ENCODE results near the gene IMPG2. TPM values are rescaled to one million over a fixed set of nuclear protein-coding genes. Genes with fewer than 3 reads are reported as not detected.

Gene IMPG2
- total RNA-seq, 4 donors from 2014 or later: 0.05 to 0.13 (median 0.11) TPM; not detected in 1

- DNase-seq (ENCODE audit: low spot score in 2 of 2): no peak
- 62 to 66% methylated on average over 3 of the region's 3 CpGs for WGBS, 2 donors
- no peak overlapping the region for H3K4me3 ChIP-seq (ENCODE audit: low read depth, poor library complexity, severe bottlenecking)
- intact Hi-C loops (cut with DNase I; ENCODE audit: low total_unique reads): no loop called here
- no peak for TF ChIP-seq CTCF (IDR thresholded peaks at IDR 0.05)
- TF ChIP-seq POLR2A (IDR thresholded peaks at IDR 0.05): no peak
These were observed 140.7 kb downstream of the IMPG2 start for GRCh38 chr3:101179637-101180036.

- no peak for TF ChIP-seq CTCF (IDR thresholded peaks at IDR 0.05)
- TF ChIP-seq POLR2A (IDR thresholded peaks at IDR 0.05): no peak
- intact Hi-C loops (cut with DNase I; ENCODE audit: low total_unique reads): no loop called here
- H3K4me3 ChIP-seq (ENCODE audit: low read depth, poor library complexity, severe bottlenecking): no peak overlapping the region
- no peak for DNase-seq (ENCODE audit: low spot score in 2 of 2)
These were observed 142.8 kb downstream of the IMPG2 start for GRCh38 chr3:101177577-101177976.

Other genes with a start within 250 kb of the IMPG2 start
- 10 to 100 TPM; 13.2 to 18.3 (median 15.8) TPM for gene SENP7, start 192.6 kb upstream of the IMPG2 start, total RNA-seq
- 10 to 100 TPM; 14.3 to 22.3 (median 20.4) TPM for gene TRMT10C, start 241.3 kb upstream of the IMPG2 start, total RNA-seq

Data from lower leg skin (tissue), 4 donors.